PC-3 (cell line): ENCODE measurements around the gene KIF6.

Experiments
- CTCF ChIP-seq: fragments of 300-600 bp; sonication (generic); conservative IDR thresholded peaks from 2 replicates; pipeline ENCODE4 v1.5.1; 2017; ENCODE audit warnings: antibody characterized with exemption, low read depth, mild to moderate bottlenecking, low read length
- EZH2 ChIP-seq: fragments of 300-600 bp; sonication (generic); IDR thresholded peaks from one replicate; pipeline ENCODE4 v1.6.1; 2017; ENCODE audit warnings: antibody characterized with exemption, mild to moderate bottlenecking, low read length; ENCODE audit not compliant: unreplicated experiment
- EZH2phosphoT487 ChIP-seq: fragments of 300-600 bp; sonication (generic); IDR thresholded peaks from 2 replicates; pipeline ENCODE4 v1.6.1; 2018; ENCODE audit warnings: mild to moderate bottlenecking, antibody characterized with exemption, low read length, borderline replicate concordance

- TF ChIP-seq CTCF (no peak), EZH2 (no peak), EZH2phosphoT487 (no peak)
Observed at GRCh38 chr6:39360378-39360777, 364.8 kb downstream of the KIF6 start.
